ELR (cell line): ENCODE data around the gene FOXN3.

ENCODE experiments used
- DNase-seq: peaks from one replicate; pipeline ENCODE4 v3.0.0-alpha.2; 2015; ENCODE audit warnings: low read depth

The FOXN3 gene

GRCh38 chr14:89359477-89360222, 57.4 kb downstream of the FOXN3 start:
- no peak for DNase-seq

- no peak for DNase-seq
Measured at GRCh38 chr14:89357655-89358297, 59.3 kb downstream of the FOXN3 start.

- no peak for DNase-seq
Measured at GRCh38 chr14:89356927-89357326, 60.1 kb downstream of the FOXN3 start.

- no peak for DNase-seq
Measured at GRCh38 chr14:89356496-89356895, 60.5 kb downstream of the FOXN3 start.

GRCh38 chr14:89353766-89354113, 63.3 kb downstream of the FOXN3 start:
- no peak for DNase-seq

GRCh38 chr14:89352976-89353765, 63.9 kb downstream of the FOXN3 start:
- DNase-seq = no peak

- DNase-seq = no peak
Measured at GRCh38 chr14:89351516-89352404, 65.3 kb downstream of the FOXN3 start.

GRCh38 chr14:89351221-89351515, 65.9 kb downstream of the FOXN3 start:
- no peak for DNase-seq

GRCh38 chr14:89350152-89350551, 66.9 kb downstream of the FOXN3 start:
- no peak for DNase-seq

GRCh38 chr14:89349171-89350008, 67.6 kb downstream of the FOXN3 start:
- no peak for DNase-seq

GRCh38 chr14:89348722-89349121, 68.3 kb downstream of the FOXN3 start:
- no peak for DNase-seq

GRCh38 chr14:89347885-89348284, 69.1 kb downstream of the FOXN3 start:
- DNase-seq = no peak

GRCh38 chr14:89344920-89345254, 72.1 kb downstream of the FOXN3 start:
- DNase-seq = no peak

- no peak for DNase-seq
Measured at GRCh38 chr14:89343356-89343755, 73.7 kb downstream of the FOXN3 start.

GRCh38 chr14:89342049-89342448, 75.0 kb downstream of the FOXN3 start:
- no peak for DNase-seq

- DNase-seq = no peak
Measured at GRCh38 chr14:89340200-89341181, 76.5 kb downstream of the FOXN3 start.

GRCh38 chr14:89339579-89339978, 77.5 kb downstream of the FOXN3 start:
- DNase-seq = no peak

GRCh38 chr14:89339158-89339557, 77.9 kb downstream of the FOXN3 start:
- DNase-seq = no peak

- no peak for DNase-seq
Measured at GRCh38 chr14:89336338-89336737, 80.7 kb downstream of the FOXN3 start.

- DNase-seq = no peak
Measured at GRCh38 chr14:89332031-89332430, 85.0 kb downstream of the FOXN3 start.
